Measurements from ENCODE around the gene RAD51D.

Gene RAD51D

DNA sequence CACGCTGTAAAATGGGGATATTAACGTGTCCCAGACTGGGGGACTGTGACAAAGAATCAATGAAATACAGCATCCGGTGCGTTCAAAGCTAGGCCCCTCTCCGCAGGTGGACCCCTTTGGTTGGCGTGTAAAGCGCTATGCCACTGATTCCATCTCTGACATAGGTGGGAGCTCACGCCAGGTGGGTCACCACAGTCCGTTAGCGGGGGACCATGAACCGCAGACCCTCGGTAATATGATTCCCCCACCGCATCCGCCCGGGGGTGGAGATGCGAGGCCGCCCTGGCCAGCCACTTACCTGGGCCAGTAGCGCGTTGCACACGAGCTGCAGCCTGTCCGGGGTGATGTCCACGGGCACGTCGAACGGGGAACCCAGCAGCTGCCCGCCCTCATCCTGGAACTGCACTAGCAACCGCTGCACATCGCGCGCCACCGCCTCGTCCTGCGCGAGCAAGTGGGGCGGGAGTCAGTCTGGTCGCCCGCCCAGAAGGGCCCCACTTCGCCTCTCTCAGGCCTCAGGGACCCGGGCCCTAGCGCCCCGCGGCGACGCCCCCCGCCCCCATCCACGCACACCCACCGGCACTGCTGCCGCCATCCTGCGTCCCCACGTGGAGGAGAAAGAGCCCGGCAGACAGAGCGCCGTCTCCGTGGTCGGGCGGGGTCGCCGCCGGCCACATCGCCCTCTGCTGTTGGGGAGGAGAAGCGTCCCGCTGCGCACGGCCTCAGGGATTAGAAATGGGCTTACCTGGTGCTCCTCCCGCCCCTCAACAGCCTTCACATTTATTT, 22.2 kb upstream of the RAD51D start, which contains the start of gene NLE1:
TSS of gene NLE1 (minus strand) at position 623 of the 786 bp plus-strand sequence. CDS start at position 595, 28 bp downstream.
- peaks cover 12% of the 10 kb centered on the region for H3K4me1 ChIP-seq (ENCODE audit: low read length)
- peak within 1 kb of the TSS; percentile 100 for H3K4me3 ChIP-seq (ENCODE audit: low read length)
- H3K9me3 ChIP-seq (ENCODE audit: insufficient read depth, low read length), result no peaks in the 10 kb centered on the region
- H3K4me2 ChIP-seq (ENCODE audit: low read length), result peak within 1 kb of the TSS; percentile 87
- H3K27me3 ChIP-seq (ENCODE audit: low read depth, low read length), result no peaks in the 10 kb centered on the region
- TF ChIP-seq, protein P1, sequence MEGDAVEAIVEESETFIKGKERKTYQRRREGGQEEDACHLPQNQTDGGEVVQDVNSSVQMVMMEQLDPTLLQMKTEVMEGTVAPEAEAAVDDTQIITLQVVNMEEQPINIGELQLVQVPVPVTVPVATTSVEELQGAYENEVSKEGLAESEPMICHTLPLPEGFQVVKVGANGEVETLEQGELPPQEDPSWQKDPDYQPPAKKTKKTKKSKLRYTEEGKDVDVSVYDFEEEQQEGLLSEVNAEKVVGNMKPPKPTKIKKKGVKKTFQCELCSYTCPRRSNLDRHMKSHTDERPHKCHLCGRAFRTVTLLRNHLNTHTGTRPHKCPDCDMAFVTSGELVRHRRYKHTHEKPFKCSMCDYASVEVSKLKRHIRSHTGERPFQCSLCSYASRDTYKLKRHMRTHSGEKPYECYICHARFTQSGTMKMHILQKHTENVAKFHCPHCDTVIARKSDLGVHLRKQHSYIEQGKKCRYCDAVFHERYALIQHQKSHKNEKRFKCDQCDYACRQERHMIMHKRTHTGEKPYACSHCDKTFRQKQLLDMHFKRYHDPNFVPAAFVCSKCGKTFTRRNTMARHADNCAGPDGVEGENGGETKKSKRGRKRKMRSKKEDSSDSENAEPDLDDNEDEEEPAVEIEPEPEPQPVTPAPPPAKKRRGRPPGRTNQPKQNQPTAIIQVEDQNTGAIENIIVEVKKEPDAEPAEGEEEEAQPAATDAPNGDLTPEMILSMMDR (IDR thresholded peaks at IDR 0.05; ENCODE audit: low read depth, low read length), result peak; percentile 71
- TF ChIP-seq EZH2phosphoT487 (IDR thresholded peaks at IDR 0.05; ENCODE audit: low read depth), result no peak
- peak within 1 kb of the TSS; percentile 99 for H2AFZ ChIP-seq (ENCODE audit: low read depth, low read length)
- peaks cover 30% of the 10 kb centered on the region for H3K36me3 ChIP-seq (replicated peaks; ENCODE audit: low read depth, low read length)
- peaks cover 34% of the 10 kb centered on the region for H3K79me2 ChIP-seq (ENCODE audit: low read length)
- no peaks in the 10 kb centered on the region for H4K20me1 ChIP-seq (ENCODE audit: insufficient read depth, low read length)
- H3K27ac ChIP-seq (ENCODE audit: low read length), result peak within 1 kb of the TSS; percentile 49; the same call in 1 of the 2 replicates
- peak within 1 kb of the TSS; percentile 96 for H3K9ac ChIP-seq (ENCODE audit: low read length)

DNA sequence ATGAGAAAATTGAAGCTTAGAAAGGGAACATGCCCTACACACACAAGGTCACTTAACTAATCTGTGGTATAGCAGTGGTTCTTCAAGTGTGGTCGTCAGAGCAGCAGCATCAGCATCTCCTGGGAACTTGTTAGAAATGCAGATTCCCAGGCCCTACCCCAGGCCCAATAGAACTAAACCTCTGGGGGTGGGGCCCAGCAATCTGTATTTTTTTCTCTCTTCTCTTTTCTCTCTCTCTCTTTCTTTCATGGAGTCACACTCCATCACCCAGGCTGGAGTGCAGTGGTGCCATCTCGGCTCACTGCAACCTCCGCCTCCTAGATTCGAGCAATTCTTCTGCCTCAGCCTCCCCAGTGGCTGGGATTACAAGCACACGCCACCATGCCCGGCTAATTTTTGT, 18.6 kb upstream of the RAD51D start:
- H3K4me1 ChIP-seq (ENCODE audit: low read length), result peaks cover 12% of the 10 kb centered on the region
- TF ChIP-seq, protein P1 (IDR thresholded peaks at IDR 0.05; ENCODE audit: low read depth, low read length), result no peak
- no peak for TF ChIP-seq EZH2phosphoT487 (IDR thresholded peaks at IDR 0.05; ENCODE audit: low read depth)
- no peak overlapping the region for H3K9ac ChIP-seq (ENCODE audit: low read length)
- H3K4me2 ChIP-seq (ENCODE audit: low read length), result no peak overlapping the region
- no peaks in the 10 kb centered on the region for H3K27me3 ChIP-seq (ENCODE audit: low read depth, low read length)
- H3K36me3 ChIP-seq (replicated peaks; ENCODE audit: low read depth, low read length), result peaks cover 58% of the 10 kb centered on the region
- H3K9me3 ChIP-seq (ENCODE audit: insufficient read depth, low read length), result no peaks in the 10 kb centered on the region
- no peaks in the 10 kb centered on the region for H4K20me1 ChIP-seq (ENCODE audit: insufficient read depth, low read length)
- H2AFZ ChIP-seq (ENCODE audit: low read depth, low read length), result no peak overlapping the region
- H3K79me2 ChIP-seq (ENCODE audit: low read length), result peaks cover 34% of the 10 kb centered on the region
- H3K4me3 ChIP-seq (ENCODE audit: low read length), result no peak overlapping the region
- H3K27ac ChIP-seq (ENCODE audit: low read length), result no peak overlapping the region

GRCh38 chr17:35135322-35135721, 15.7 kb upstream of the RAD51D start:
- no peaks in the 10 kb centered on the region for H3K27me3 ChIP-seq (ENCODE audit: low read depth, low read length)
- H2AFZ ChIP-seq (ENCODE audit: low read depth, low read length), result no peak overlapping the region
- H3K4me2 ChIP-seq (ENCODE audit: low read length), result no peak overlapping the region
- H3K36me3 ChIP-seq (replicated peaks; ENCODE audit: low read depth, low read length), result peaks cover 80% of the 10 kb centered on the region
- no peak for TF ChIP-seq EZH2phosphoT487 (IDR thresholded peaks at IDR 0.05; ENCODE audit: low read depth)
- TF ChIP-seq, protein P1 (IDR thresholded peaks at IDR 0.05; ENCODE audit: low read depth, low read length), result no peak
- no peak overlapping the region for H3K4me3 ChIP-seq (ENCODE audit: low read length)
- no peak overlapping the region for H3K9ac ChIP-seq (ENCODE audit: low read length)
- H3K27ac ChIP-seq (ENCODE audit: low read length), result no peak overlapping the region
- H3K9me3 ChIP-seq (ENCODE audit: insufficient read depth, low read length), result no peaks in the 10 kb centered on the region
- peaks cover 15% of the 10 kb centered on the region for H3K79me2 ChIP-seq (ENCODE audit: low read length)
- H3K4me1 ChIP-seq (ENCODE audit: low read length), result no peaks in the 10 kb centered on the region
- 0 out of 2 replicates have a peak, but pooled peaks cover 3% of the 10 kb centered on the region for H4K20me1 ChIP-seq (ENCODE audit: insufficient read depth, low read length)

DNA sequence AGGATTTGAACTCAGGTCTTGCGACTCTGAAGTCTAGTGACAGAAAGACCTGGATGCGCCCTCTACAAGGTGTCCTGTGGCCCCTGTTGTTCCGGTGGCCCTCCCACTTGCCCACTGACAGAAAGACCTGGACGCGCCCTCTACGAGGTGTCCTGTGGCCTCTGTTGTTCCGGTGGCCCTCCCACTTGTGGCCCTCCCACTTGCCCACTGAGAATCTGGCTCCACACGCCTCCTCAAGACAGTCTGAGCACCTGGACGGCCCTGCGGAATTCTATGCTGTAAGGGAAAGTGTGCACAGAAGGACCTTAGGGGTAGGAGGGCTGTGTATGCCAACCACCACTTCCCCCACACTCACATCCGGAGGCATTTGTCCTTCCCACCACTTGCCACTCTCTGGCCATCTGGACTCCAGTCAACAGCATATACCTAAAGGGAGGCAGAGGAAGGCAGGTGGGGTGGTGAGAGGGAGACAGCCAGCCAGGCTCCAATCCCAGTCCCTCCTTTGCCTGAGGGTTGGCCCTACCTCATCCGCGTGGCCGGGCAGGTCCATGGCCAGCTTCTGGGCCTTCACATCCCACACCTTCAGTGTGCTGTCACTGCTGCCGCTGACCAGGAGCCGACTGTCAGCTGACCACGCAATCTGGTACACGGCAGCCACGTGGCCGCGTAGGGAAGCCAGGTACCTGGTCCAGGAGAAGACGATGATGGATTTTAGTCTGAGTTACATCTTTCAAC, 13.3 kb upstream of the RAD51D start:
- Histone ChIP-seq H2AFZ (ENCODE audit: low read depth, low read length) (no peak overlapping the region), H3K4me3 (ENCODE audit: low read length) (no peak overlapping the region), H3K27ac (ENCODE audit: low read length) (no peak overlapping the region), H3K27me3 (ENCODE audit: low read depth, low read length) (no peaks in the 10 kb centered on the region), H3K9ac (ENCODE audit: low read length) (no peak overlapping the region), H3K9me3 (ENCODE audit: insufficient read depth, low read length) (no peaks in the 10 kb centered on the region), H3K36me3 (replicated peaks; ENCODE audit: low read depth, low read length) (peaks cover 73% of the 10 kb centered on the region), H4K20me1 (ENCODE audit: insufficient read depth, low read length) (0 out of 2 replicates have a peak, but pooled peaks cover 3% of the 10 kb centered on the region), H3K4me1 (ENCODE audit: low read length) (no peaks in the 10 kb centered on the region), H3K4me2 (ENCODE audit: low read length) (no peak overlapping the region), H3K79me2 (ENCODE audit: low read length) (no peaks in the 10 kb centered on the region)
- TF ChIP-seq EZH2phosphoT487 (IDR thresholded peaks at IDR 0.05; ENCODE audit: low read depth), result no peak
- TF ChIP-seq, protein P1 (IDR thresholded peaks at IDR 0.05; ENCODE audit: low read depth, low read length), result no peak

All from OCI-LY3 (cell line).